ENCODE data around the gene LAMB3. TPM values are rescaled to one million over a fixed set of nuclear protein-coding genes. Genes with fewer than 3 reads are reported as not detected.

Gene LAMB3
- total RNA-seq, 3 donors from 2014 or later: 40.3 to 142 (median 62.1) TPM

DNA sequence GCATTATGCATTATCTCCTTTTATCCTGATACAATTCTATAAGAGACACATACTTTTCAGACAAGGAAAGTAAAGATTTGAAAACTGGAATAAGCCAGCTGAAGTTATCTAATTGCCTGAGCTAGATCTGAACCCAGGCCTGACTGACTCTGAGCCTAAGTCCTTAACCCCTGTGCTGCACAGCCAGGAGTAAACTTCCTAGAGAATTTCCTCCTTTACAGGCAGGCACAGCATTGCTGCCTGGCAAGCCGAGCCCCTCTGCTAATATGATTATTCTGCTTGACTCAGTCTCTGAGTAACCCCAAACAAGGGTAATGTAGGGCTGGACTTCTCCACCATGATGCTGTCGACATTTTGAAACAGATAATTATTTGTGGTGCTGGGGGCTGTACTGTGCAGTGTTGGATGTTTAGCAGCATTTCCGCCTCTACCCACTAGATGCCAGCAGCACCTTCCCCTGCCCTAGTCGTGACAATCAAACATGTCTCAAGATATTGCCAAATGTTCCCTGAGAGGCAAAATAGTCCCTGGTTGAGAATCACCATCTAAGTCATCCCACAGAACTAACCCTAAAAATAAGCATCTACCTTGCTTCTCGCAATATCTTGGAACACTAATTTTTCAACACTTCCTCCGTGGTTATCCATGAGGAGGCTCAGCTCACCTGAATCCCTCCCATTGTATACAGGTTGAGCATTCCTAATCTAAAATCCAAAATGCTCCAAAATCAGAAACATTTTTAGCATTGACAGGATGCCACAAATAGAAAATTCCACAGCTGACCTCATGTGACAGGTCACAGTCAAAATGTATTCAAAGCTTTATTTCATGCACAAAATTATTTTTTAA is 50.2 kb downstream of the LAMB3 start:
- intact Hi-C loops (cut with DNase I, micrococcal nuclease): loop anchor here in 1 of 2 donors (5.0 kb wide), 1 partner anchor 90 kb away; no protein-coding TSS in a partner anchor
- DNase-seq (peak in 1 of 3 donors; percentile 63), ATAC-seq (peak; percentile 82)

DNA sequence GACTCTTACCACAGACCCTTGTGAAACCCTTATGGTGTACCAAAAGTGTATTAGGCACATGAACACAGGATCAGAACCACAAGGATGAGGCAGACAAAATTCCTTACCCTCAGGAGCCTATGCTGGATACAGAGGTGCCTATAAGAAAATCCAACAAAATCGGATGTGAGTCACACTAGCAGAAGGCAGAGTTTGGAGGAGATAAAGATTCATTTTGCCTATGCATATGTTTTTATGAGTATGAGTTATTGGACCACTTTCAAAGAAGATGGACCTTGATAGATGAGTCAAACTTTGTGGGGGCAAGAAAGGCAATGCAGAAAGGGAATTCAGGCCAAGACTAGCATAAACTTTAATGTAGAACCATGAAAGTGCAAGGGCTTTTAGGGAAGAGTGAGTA is 51.7 kb downstream of the LAMB3 start:
- no peak for ATAC-seq
- intact Hi-C loops (cut with DNase I, micrococcal nuclease): loop anchor here in 1 of 2 donors (5.0 kb wide), 1 partner anchor 92 kb away; no protein-coding TSS in a partner anchor

More for the DNA sequence above, 50.2 kb downstream of the LAMB3 start:
- Histone ChIP-seq H3K36me3 (ENCODE audit: low read depth) (no peaks in the 10 kb centered on the region), H3K4me3 (no peak overlapping the region), H3K4me1 (ENCODE audit: low read depth) (no peaks in the 10 kb centered on the region), H3K9me3 (no peaks in the 10 kb centered on the region)
- TF ChIP-seq, protein P1, sequence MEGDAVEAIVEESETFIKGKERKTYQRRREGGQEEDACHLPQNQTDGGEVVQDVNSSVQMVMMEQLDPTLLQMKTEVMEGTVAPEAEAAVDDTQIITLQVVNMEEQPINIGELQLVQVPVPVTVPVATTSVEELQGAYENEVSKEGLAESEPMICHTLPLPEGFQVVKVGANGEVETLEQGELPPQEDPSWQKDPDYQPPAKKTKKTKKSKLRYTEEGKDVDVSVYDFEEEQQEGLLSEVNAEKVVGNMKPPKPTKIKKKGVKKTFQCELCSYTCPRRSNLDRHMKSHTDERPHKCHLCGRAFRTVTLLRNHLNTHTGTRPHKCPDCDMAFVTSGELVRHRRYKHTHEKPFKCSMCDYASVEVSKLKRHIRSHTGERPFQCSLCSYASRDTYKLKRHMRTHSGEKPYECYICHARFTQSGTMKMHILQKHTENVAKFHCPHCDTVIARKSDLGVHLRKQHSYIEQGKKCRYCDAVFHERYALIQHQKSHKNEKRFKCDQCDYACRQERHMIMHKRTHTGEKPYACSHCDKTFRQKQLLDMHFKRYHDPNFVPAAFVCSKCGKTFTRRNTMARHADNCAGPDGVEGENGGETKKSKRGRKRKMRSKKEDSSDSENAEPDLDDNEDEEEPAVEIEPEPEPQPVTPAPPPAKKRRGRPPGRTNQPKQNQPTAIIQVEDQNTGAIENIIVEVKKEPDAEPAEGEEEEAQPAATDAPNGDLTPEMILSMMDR (IDR thresholded peaks at IDR 0.05): no peak

DNA sequence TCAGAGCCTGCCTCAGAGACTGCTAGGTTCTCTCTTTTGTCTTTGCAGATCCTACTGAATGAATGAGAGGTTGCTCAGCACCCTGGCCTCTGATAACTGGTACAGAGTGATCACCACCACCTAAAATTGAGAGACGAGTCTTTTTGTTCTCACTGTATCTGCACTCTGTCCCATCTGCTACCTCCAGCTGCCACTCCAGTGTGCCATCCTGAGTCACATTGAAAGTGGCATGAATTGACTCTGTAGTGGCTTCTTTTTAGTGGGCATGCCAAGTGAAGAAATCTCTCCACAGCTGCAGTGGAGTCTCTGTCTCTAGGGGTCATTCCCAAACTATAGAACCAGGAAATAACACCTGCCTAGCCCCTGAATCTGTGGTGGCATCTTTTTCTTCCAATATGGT is 54.0 kb downstream of the LAMB3 start:
- Histone ChIP-seq H3K9me3 (no peaks in the 10 kb centered on the region), H3K4me3 (no peak overlapping the region), H3K4me1 (ENCODE audit: low read depth) (no peaks in the 10 kb centered on the region), H3K36me3 (ENCODE audit: low read depth) (no peaks in the 10 kb centered on the region)
- no peak for DNase-seq
- intact Hi-C loops (cut with DNase I, micrococcal nuclease): no loop called here
- ATAC-seq: no peak
- TF ChIP-seq, protein P1 (IDR thresholded peaks at IDR 0.05): no peak

More for the DNA sequence above, 51.7 kb downstream of the LAMB3 start:
- DNase-seq: no peak
- no peaks in the 10 kb centered on the region for H3K36me3 ChIP-seq (ENCODE audit: low read depth)
- no peak overlapping the region for H3K4me3 ChIP-seq
- H3K9me3 ChIP-seq: no peaks in the 10 kb centered on the region
- TF ChIP-seq, protein P1 (IDR thresholded peaks at IDR 0.05): no peak
- H3K4me1 ChIP-seq (ENCODE audit: low read depth): no peaks in the 10 kb centered on the region

DNA sequence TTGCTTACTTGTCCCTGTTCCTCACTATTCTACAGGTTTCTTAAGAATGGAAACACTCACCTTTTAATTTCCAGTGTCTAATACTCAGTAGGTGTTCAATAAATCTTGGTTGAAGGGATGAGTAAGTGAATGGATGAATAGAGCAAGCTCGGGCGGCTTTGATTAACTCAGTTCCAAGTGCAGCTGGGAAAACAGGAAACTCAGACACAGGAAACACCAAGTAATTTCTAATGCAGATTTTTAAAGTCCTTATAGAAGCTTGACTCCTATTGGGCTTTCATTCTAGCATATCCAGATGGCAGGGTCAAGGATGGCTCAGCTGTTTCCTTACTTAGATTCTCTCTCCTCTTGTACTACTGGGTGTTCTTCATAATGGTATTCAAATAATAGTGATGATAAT is 54.7 kb downstream of the LAMB3 start:
- ATAC-seq (no peak), DNase-seq (no peak)
- Histone ChIP-seq H3K4me1 (ENCODE audit: low read depth) (no peaks in the 10 kb centered on the region), H3K4me3 (no peak overlapping the region), H3K9me3 (no peaks in the 10 kb centered on the region), H3K36me3 (ENCODE audit: low read depth) (no peaks in the 10 kb centered on the region)
- intact Hi-C loops (cut with DNase I, micrococcal nuclease): no loop called here
- TF ChIP-seq, protein P1 (IDR thresholded peaks at IDR 0.05): no peak

DNA sequence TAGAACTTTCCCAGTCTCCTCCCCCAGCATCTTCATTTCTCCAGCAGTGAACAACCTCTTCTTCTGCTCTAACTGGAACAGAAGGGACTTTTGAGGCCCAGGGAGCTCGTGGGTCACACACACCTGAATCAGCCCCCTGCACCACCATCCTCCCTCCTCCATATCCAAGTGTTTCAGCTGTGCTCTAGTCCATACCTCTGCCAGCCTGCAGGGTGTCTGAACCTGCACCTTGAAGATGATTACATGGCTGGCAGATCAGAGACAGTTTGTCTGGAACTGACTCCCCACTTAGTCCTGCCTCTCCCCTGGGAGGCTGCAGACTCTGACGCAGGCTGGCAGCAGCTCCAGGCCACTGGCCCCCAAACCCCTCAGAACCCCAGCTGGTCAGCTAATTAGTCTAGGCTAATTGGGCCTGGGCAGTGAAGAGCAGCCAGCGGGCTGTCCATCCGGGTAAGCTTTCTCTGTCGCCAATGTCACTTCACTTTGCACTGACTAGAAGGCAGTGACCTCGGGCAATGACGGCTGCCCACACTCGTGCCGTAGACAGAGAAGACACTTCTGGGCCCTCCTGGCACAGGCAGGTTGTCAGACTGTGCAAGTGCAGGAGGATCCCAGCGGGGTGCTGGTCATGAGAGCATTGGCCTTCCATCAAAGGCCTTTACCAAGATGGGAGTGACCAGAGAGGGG is 56.5 kb downstream of the LAMB3 start:
- DNase-seq (no peak), ATAC-seq (no peak)
- TF ChIP-seq, protein P1 (IDR thresholded peaks at IDR 0.05): no peak
- intact Hi-C loops (cut with DNase I, micrococcal nuclease): no loop called here
- Histone ChIP-seq H3K4me1 (ENCODE audit: low read depth) (no peaks in the 10 kb centered on the region), H3K9me3 (no peaks in the 10 kb centered on the region), H3K4me3 (no peak overlapping the region), H3K36me3 (ENCODE audit: low read depth) (no peaks in the 10 kb centered on the region)
